CD14-positive monocyte (primary cell): Measurements from ENCODE around the gene TMEM252. TPM values are rescaled to one million over a fixed set of nuclear protein-coding genes. Genes with fewer than 3 reads are reported as not detected.
A peak's percentile ranks its signal among the peaks of the same experiment; 100 is the strongest.

Experiments
- DNase-seq, 3 donors: peaks; one replicate each; pipeline ENCODE4 v3.0.0-alpha.2; 2011 to 2022
- H2AFZ ChIP-seq: 2 replicates; pipeline ENCODE4 v1.6.0; 2012; ENCODE audit warnings: mild to moderate bottlenecking, low read depth, low read length, inconsistent platforms; ENCODE audit not compliant: insufficient read depth, poor library complexity, severe bottlenecking
- H3K27ac ChIP-seq, 2 donors: 1 replicate in 1 of 2; 2 replicates in 1 of 2; pipeline ENCODE4 v1.5.1; 2012 to 2013; ENCODE audit warnings: low read length in 2 of 2, control low read depth in 1 of 2, inconsistent platforms in 1 of 2, low read depth in 1 of 2, mild to moderate bottlenecking in 1 of 2
- H3K27me3 ChIP-seq, 2 donors: one replicate each; pipeline versions ENCODE4 v1.6.0 to v1.6.1; 2011 to 2013; ENCODE audit warnings: low read length in 2 of 2; ENCODE audit not compliant: control insufficient read depth in 2 of 2, insufficient read depth in 2 of 2
- H3K36me3 ChIP-seq, 2 donors: replicated peaks in 1 of 2; 1 replicate in 1 of 2; 2 replicates in 1 of 2; pipeline versions ENCODE4 v1.5.1 to v1.6.1; 2012 to 2013; ENCODE audit warnings: low read length in 2 of 2, control low read depth in 1 of 2, inconsistent platforms in 1 of 2, mild to moderate bottlenecking in 1 of 2; ENCODE audit not compliant: insufficient read depth in 2 of 2, control insufficient read depth in 1 of 2
- H3K4me1 ChIP-seq, 2 donors: 1 replicate in 1 of 2; 2 replicates in 1 of 2; pipeline versions ENCODE4 v1.5.1 to v1.6.1; 2012 to 2013; ENCODE audit warnings: low read length in 2 of 2, control low read depth in 1 of 2, inconsistent platforms in 1 of 2, mild to moderate bottlenecking in 1 of 2, moderate library complexity in 1 of 2; ENCODE audit not compliant: insufficient read depth in 2 of 2, control insufficient read depth in 1 of 2
- H3K4me2 ChIP-seq: replicated peaks from 2 replicates; pipeline ENCODE3; 2012; ENCODE audit warnings: low read length, moderate library complexity, mild to moderate bottlenecking; ENCODE audit not compliant: poor library complexity, severe bottlenecking; ENCODE audit errors: extremely low read depth
- H3K4me3 ChIP-seq, 3 experiments: fragments of 200-600 bp in 1 of 3; sonication (generic) in 1 of 3; replicated peaks in 1 of 3; 1 replicate in 2 of 3; 2 replicates in 1 of 3; pipeline ENCODE4 v1.5.1; 2011 to 2013; ENCODE audit warnings: low read length in 3 of 3, mild to moderate bottlenecking in 3 of 3, control low read depth in 2 of 3, low read depth in 2 of 3, inconsistent platforms in 1 of 3, moderate library complexity in 1 of 3
- H3K79me2 ChIP-seq: 2 replicates; pipeline ENCODE4 v1.6.0; 2012; ENCODE audit warnings: mild to moderate bottlenecking, control low read depth, inconsistent platforms, low read length, moderate library complexity; ENCODE audit not compliant: insufficient read depth
- H3K9ac ChIP-seq: 2 replicates; pipeline ENCODE4 v1.6.0; 2017; ENCODE audit warnings: low read length, mild to moderate bottlenecking; ENCODE audit not compliant: insufficient read depth, poor library complexity, severe bottlenecking
- H3K9me3 ChIP-seq, 2 donors: replicated peaks in 1 of 2; 1 replicate in 1 of 2; 2 replicates in 1 of 2; pipeline versions ENCODE4 v1.5.1 to v1.6.1; 2012 to 2013; ENCODE audit warnings: low read length in 2 of 2, control low read depth in 1 of 2; ENCODE audit not compliant: control insufficient read depth in 1 of 2, insufficient read depth in 1 of 2
- H4K20me1 ChIP-seq: 2 replicates; pipeline ENCODE4 v1.6.0; 2012; ENCODE audit warnings: mild to moderate bottlenecking, low read length, control low read depth, moderate library complexity; ENCODE audit not compliant: insufficient read depth
- H3K27ac Mint-ChIP-seq, 7 donors: one replicate each; pipeline ENCODE4 v1.8.0; 2020; ENCODE audit warnings: mild to moderate bottlenecking in 7 of 7, mixed read lengths in 7 of 7, moderate library complexity in 6 of 7, inconsistent platforms in 2 of 7
- H3K27me3 Mint-ChIP-seq, 3 donors: one replicate each; pipeline ENCODE4 v1.8.0; 2021 to 2022; ENCODE audit warnings: low read depth in 3 of 3, mild to moderate bottlenecking in 3 of 3, mixed read lengths in 3 of 3, moderate library complexity in 3 of 3, inconsistent platforms in 1 of 3
- H3K36me3 Mint-ChIP-seq, 2 donors: one replicate each; pipeline ENCODE4 v1.8.0; 2020; ENCODE audit warnings: mixed read lengths in 2 of 2, inconsistent platforms in 1 of 2, mild to moderate bottlenecking in 1 of 2
- H3K4me1 Mint-ChIP-seq: one replicate; pipeline ENCODE4 v1.8.0; 2020; ENCODE audit warnings: mild to moderate bottlenecking, mixed read lengths
- H3K4me3 Mint-ChIP-seq, 2 donors: one replicate each; pipeline ENCODE4 v1.8.0; 2020; ENCODE audit warnings: mild to moderate bottlenecking in 2 of 2, mixed read lengths in 2 of 2, moderate library complexity in 1 of 2
- H3K9me3 Mint-ChIP-seq, 7 donors: one replicate each; pipeline ENCODE4 v1.8.0; 2020 to 2022; ENCODE audit warnings: mixed read lengths in 7 of 7, mild to moderate bottlenecking in 6 of 7, moderate library complexity in 6 of 7, inconsistent platforms in 2 of 7
- CTCF ChIP-seq: fragments of 200-600 bp; IDR thresholded peaks from one replicate; pipeline ENCODE4 v1.8.0; 2022; ENCODE audit warnings: antibody characterized with exemption, mild to moderate bottlenecking
- WGBS: methylation state at CpG from one replicate; pipeline ENCODE4 v1.1.5; 2013; ENCODE audit warnings: missing lambda C conversion rate; ENCODE audit not compliant: insufficient coverage; 5-methylcytosine and 5-hydroxymethylcytosine counted together
- intact Hi-C, 2 donors: fragments of 100-400 bp; cut with micrococcal nuclease; formaldehyde crosslinking; loops; one replicate each; pipeline versions ENCODE4 v1.15.0 to v1.15.1; 2023
- polyA plus RNA-seq, 3 donors: library from polyadenylated mRNA; depleted of rRNA in 1 of 3; unstranded in 2 of 3; stranded (reverse) in 1 of 3; fragments of 300-500 nt in 2 of 3; fragments of >200 nt in 1 of 3; fragmentation: Illumina TruSeq in 2 of 3; gene quantifications; 1 replicate in 2 of 3; 2 replicates in 1 of 3; pipeline ENCODE4 v1.2.3, GENCODE V29; 2012 to 2021

The TMEM252 gene
- polyA plus RNA-seq, 3 donors: not detected

GRCh38 chr9:68500457-68501381 is 40.0 kb downstream of the TMEM252 start:
- intact Hi-C loops: loop anchor here in 1 of 2 donors (10.0 kb wide), 1 partner anchor 64 kb away; no protein-coding TSS in a partner anchor
- Mint-ChIP-seq H3K27ac (peak overlapping the region in 1 of 7 donors; percentile 55), H3K4me3 (no peak overlapping the region), H3K27me3 (no peaks in the 10 kb centered on the region), H3K4me1 (peaks cover 14% of the 10 kb centered on the region), H3K9me3 (peaks cover 0 to 5% (median 0%) of the 10 kb centered on the region in 7 donors), H3K36me3 (no peaks in the 10 kb centered on the region)
- H3K36me3 ChIP-seq: no peaks in the 10 kb centered on the region
- no peak overlapping the region for H3K4me3 ChIP-seq
- no peak overlapping the region for H2AFZ ChIP-seq
- no peaks in the 10 kb centered on the region for H3K9me3 ChIP-seq
- no peak overlapping the region for H3K4me2 ChIP-seq
- no peak overlapping the region for H3K27ac ChIP-seq
- H3K79me2 ChIP-seq: no peaks in the 10 kb centered on the region
- peak in 1 of 3 donors; percentile 10 for DNase-seq
- H4K20me1 ChIP-seq: no peaks in the 10 kb centered on the region
- H3K9ac ChIP-seq: no peak overlapping the region
- no peaks in the 10 kb centered on the region for H3K27me3 ChIP-seq
- peaks cover 3% of the 10 kb centered on the region in 2 donors for H3K4me1 ChIP-seq
- WGBS: 100% methylated on average over 1 of the region's 9 CpGs
- TF ChIP-seq CTCF: no peak

- no peaks in the 10 kb centered on the region for H4K20me1 ChIP-seq
- no peaks in the 10 kb centered on the region for H3K4me1 ChIP-seq
- no peak overlapping the region for H3K4me3 ChIP-seq
- TF ChIP-seq CTCF: no peak
- no peak for DNase-seq
- no peak overlapping the region for H3K4me3 Mint-ChIP-seq
- H3K9ac ChIP-seq: no peak overlapping the region
- H3K4me1 Mint-ChIP-seq: peaks cover 10% of the 10 kb centered on the region
- intact Hi-C loops: no loop called here
- no peaks in the 10 kb centered on the region for H3K36me3 ChIP-seq
- H3K27ac ChIP-seq: no peak overlapping the region
- H3K4me2 ChIP-seq: no peak overlapping the region
- H3K9me3 ChIP-seq: no peaks in the 10 kb centered on the region
- WGBS: no CpG with 5 or more reads among the region's 2 CpGs
- no peaks in the 10 kb centered on the region for H3K79me2 ChIP-seq
- peaks cover 0 to 2% (median 0%) of the 10 kb centered on the region in 3 donors for H3K27me3 Mint-ChIP-seq
- H3K36me3 Mint-ChIP-seq: no peaks in the 10 kb centered on the region
- no peaks in the 10 kb centered on the region for H3K9me3 Mint-ChIP-seq
- H3K27me3 ChIP-seq: no peaks in the 10 kb centered on the region
- H2AFZ ChIP-seq: no peak overlapping the region
- peak overlapping the region in 1 of 7 donors; percentile 18 for H3K27ac Mint-ChIP-seq
Measured at GRCh38 chr9:68498816-68499215, 41.9 kb downstream of the TMEM252 start.
